ENCODE measurements around the gene SCO2. TPM values are rescaled to one million over a fixed set of nuclear protein-coding genes. Genes with fewer than 3 reads are reported as not detected.

The SCO2 gene
- total RNA-seq, 4 donors from 2014 or later, result 2.5 to 3.9 (median 3.3) TPM; not detected in 1

DNA sequence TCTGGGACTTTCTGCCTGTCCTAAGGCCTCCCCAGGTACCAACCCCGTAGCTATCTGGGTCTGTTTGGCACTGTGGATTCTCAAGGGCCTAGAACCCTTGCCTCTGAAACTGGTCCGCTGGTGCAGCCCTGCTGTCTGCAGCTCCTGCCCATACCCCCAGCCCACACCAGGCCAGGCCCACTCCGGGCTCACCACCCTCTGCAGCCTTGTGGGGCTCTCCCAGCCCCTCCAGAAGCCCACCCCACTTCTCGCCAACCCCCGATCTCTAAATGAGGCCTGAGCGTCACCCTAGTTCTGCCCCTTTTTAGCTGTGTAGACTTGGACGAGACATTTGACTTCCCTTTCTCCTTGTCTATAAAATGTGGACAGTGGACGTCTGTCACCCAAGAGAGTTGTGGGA lies 25.0 kb upstream of the SCO2 start:
- Histone ChIP-seq H3K4me3 (no peak overlapping the region), H3K4me1 (peaks cover 0 to 25% (median 9%) of the 10 kb centered on the region in 4 donors), H3K27ac (no peak overlapping the region), H3K27me3 (peaks cover 0 to 45% of the 10 kb centered on the region in 2 donors), H3K36me3 (no peaks in the 10 kb centered on the region), H3K9me3 (no peaks in the 10 kb centered on the region)
- WGBS, 2 donors, result 83 to 86% methylated on average over 8 of the region's 8 CpGs
- TF ChIP-seq POLR2A (IDR thresholded peaks at IDR 0.05) (no peak), EP300 (IDR thresholded peaks at IDR 0.05) (no peak)
- TF ChIP-seq, protein P1, sequence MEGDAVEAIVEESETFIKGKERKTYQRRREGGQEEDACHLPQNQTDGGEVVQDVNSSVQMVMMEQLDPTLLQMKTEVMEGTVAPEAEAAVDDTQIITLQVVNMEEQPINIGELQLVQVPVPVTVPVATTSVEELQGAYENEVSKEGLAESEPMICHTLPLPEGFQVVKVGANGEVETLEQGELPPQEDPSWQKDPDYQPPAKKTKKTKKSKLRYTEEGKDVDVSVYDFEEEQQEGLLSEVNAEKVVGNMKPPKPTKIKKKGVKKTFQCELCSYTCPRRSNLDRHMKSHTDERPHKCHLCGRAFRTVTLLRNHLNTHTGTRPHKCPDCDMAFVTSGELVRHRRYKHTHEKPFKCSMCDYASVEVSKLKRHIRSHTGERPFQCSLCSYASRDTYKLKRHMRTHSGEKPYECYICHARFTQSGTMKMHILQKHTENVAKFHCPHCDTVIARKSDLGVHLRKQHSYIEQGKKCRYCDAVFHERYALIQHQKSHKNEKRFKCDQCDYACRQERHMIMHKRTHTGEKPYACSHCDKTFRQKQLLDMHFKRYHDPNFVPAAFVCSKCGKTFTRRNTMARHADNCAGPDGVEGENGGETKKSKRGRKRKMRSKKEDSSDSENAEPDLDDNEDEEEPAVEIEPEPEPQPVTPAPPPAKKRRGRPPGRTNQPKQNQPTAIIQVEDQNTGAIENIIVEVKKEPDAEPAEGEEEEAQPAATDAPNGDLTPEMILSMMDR (IDR thresholded peaks at IDR 0.05), result no peak
- DNase-seq (ENCODE audit: low spot score in 2 of 2), result no peak

DNA sequence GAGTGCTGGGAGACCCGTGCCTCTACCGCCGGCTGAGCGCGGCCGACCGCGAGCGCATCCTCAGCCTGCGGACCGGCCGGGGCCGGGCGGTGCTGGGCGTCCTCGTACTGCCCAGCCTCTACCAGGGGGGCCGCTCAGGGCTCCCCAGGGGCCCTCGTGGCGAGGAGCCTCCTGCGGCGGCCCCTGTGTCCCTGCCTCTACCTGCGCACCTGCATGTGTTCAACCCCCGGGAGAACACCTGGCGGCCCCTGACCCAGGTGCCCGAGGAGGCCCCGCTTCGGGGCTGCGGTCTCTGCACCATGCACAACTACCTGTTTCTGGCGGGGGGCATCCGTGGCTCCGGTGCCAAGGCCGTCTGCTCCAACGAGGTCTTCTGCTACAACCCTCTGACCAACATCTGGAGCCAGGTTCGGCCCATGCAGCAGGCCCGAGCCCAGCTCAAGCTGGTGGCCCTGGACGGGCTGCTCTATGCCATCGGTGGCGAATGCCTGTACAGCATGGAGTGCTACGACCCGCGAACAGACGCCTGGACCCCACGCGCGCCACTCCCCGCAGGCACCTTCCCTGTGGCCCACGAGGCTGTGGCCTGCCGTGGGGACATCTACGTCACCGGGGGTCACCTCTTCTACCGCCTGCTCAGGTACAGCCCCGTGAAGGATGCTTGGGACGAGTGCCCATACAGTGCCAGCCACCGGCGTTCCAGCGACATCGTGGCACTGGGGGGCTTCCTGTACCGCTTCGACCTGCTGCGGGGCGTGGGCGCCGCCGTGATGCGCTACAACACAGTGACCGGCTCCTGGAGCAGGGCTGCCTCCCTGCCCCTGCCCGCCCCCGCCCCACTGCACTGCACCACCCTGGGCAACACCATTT lies 23.8 kb upstream of the SCO2 start:
- 61 to 83% methylated on average over 38 to 41 of the region's 68 CpGs for WGBS, 2 donors
- H3K9me3 ChIP-seq, result no peaks in the 10 kb centered on the region
- H3K4me3 ChIP-seq, result peak overlapping the region in 3 of 4 donors; percentile 1 to 46 (median 40)
- TF ChIP-seq EP300 (IDR thresholded peaks at IDR 0.05), result no peak
- no peak for TF ChIP-seq POLR2A (IDR thresholded peaks at IDR 0.05)
- TF ChIP-seq, protein P1 (IDR thresholded peaks at IDR 0.05), result no peak
- DNase-seq (ENCODE audit: low spot score in 2 of 2), result no peak
- peak overlapping the region in 2 of 4 donors; percentile 11 to 71 for H3K27ac ChIP-seq
- H3K4me1 ChIP-seq, result peaks cover 0 to 28% (median 14%) of the 10 kb centered on the region in 4 donors
- no peaks in the 10 kb centered on the region for H3K36me3 ChIP-seq
- H3K27me3 ChIP-seq, result peaks cover 0 to 56% of the 10 kb centered on the region in 2 donors

DNA sequence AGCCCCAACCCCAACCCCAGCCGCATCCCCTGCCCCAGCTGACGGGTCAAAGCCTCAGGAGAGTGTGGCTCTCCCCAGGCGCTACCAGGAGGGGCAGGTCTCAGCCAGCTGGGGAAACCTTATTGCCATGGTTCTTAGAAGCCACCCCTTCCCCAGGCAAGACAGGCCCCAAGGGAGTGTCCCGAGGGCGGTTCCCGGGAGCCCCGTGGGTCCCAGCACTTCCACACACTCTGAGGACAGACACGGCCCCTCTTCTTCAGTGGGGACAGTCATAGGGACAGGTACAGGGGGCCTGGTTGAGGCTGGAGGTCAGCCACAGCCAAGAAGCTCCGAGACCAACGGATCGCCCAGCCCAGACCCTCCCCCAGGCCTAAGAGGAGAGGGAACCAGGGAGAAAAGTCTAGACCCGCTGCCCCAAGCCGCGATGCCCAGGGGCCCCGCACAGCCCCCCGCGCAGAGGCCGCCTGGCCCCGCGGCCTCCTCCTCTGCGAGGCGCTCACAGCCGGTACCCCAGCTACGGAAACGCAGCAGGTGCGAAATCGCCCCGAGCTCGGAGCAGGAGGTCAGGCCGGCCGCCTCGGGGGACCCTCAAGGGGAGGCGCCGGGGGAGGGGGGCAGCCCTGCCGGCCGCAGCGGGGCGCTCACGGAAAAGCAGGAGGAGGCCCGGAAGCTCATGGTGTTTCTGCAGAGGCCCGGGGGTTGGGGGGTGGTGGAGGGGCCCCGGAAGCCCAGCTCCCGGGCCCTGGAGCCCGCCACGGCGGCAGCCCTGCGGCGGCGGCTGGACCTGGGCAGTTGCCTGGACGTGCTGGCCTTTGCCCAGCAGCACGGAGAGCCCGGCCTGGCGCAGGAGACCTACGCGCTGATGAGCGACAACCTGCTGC lies 22.9 kb upstream of the SCO2 start:
- Histone ChIP-seq H3K36me3 (no peaks in the 10 kb centered on the region), H3K9me3 (no peaks in the 10 kb centered on the region), H3K27me3 (peaks cover 0 to 63% of the 10 kb centered on the region in 2 donors), H3K4me3 (peak overlapping the region in 3 of 4 donors; percentile 1 to 46 (median 40)), H3K4me1 (peaks cover 0 to 34% (median 20%) of the 10 kb centered on the region in 4 donors), H3K27ac (peak overlapping the region in 2 of 4 donors; percentile 11 to 71)
- DNase-seq (ENCODE audit: low spot score in 2 of 2), result no peak
- 0 to 8% methylated on average over 10 to 18 of the region's 56 CpGs for WGBS, 2 donors
- TF ChIP-seq, protein P1 (IDR thresholded peaks at IDR 0.05), result no peak
- TF ChIP-seq POLR2A (IDR thresholded peaks at IDR 0.05) (no peak), EP300 (IDR thresholded peaks at IDR 0.05) (no peak)

DNA sequence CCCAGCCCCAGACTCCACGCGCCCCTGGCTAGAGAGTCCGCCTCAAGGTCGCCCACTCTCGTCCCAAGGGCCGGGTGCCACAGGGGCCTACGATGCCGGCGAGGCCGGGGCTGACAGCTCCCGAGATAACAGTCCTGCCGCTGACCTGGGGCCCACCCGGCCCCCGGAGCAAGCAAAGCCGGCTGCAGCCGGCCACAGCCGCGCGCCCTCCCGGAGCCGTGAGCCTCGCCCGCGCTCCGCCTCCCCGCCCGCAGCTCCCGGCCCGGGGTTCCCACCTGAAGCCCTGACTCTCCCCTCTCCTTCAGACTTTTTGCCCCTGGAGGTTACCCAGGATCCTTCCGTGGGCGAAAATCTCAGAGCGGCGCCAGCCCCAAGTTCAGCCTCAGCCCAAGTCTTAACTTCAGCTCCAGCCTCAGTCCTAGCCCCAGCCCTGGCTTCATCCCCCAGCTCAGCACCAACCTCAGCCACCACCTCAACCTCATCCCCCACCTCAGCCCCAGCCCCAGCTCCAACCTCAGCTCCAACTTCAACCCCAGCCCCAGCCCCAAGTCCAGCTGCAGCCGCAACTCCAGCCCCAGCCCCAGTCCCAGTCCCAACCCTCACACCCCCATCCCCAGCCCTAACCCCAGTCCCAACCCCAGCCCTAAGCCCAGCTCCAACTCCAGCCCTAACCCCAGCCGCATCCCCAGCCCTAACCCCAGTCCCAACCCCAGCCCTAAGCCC lies 22.0 kb upstream of the SCO2 start:
- DNase-seq (ENCODE audit: low spot score in 2 of 2), result no peak
- WGBS, 2 donors, result 10 to 51% methylated on average over 20 to 35 of the region's 35 CpGs
- TF ChIP-seq EP300 (IDR thresholded peaks at IDR 0.05) (no peak), POLR2A (IDR thresholded peaks at IDR 0.05) (no peak)
- TF ChIP-seq, protein P1 (IDR thresholded peaks at IDR 0.05), result no peak
- H3K27me3 ChIP-seq, result peaks cover 0 to 63% of the 10 kb centered on the region in 2 donors
- no peaks in the 10 kb centered on the region for H3K36me3 ChIP-seq
- H3K4me1 ChIP-seq, result peaks cover 0 to 34% (median 20%) of the 10 kb centered on the region in 4 donors
- no peak overlapping the region for H3K27ac ChIP-seq
- no peaks in the 10 kb centered on the region for H3K9me3 ChIP-seq
- H3K4me3 ChIP-seq, result peak overlapping the region in 1 of 4 donors; percentile 3

Measured in tibial nerve (tissue), 4 donors.